ENCODE results near the gene PPP1R16B. TPM values are rescaled to one million over a fixed set of nuclear protein-coding genes. Genes with fewer than 3 reads are reported as not detected.

Gene PPP1R16B
- polyA plus RNA-seq, 4 donors, result 0.89 to 11.9 (median 3.7) TPM

- H3K27me3 ChIP-seq (ENCODE audit: control insufficient read depth in 3 of 3, insufficient read depth in 3 of 3, low read length in 3 of 3), result no peaks in the 10 kb centered on the region
- 93 to 96% (median 94%) methylated on average over 5 of the region's 5 CpGs for WGBS, 3 donors
- H3K4me1 ChIP-seq (ENCODE audit: control insufficient read depth in 3 of 3, insufficient read depth in 2 of 3, low read depth in 1 of 3, low read length in 2 of 3), result no peaks in the 10 kb centered on the region
- DNase-seq (no peak), FAIRE-seq (no peak)
- H3K27ac ChIP-seq (ENCODE audit: low read depth in 1 of 3, low read length in 2 of 3), result no peak overlapping the region
- H3K9me3 ChIP-seq (ENCODE audit: control insufficient read depth in 2 of 2, insufficient read depth in 1 of 2, low read depth in 1 of 2, low read length in 1 of 2), result no peaks in the 10 kb centered on the region
- H3K4me3 ChIP-seq (ENCODE audit: low read depth in 1 of 3, low read length in 3 of 3), result no peak overlapping the region
- peaks cover 0 to 3% (median 0%) of the 10 kb centered on the region in 3 donors for H3K36me3 ChIP-seq (ENCODE audit: control insufficient read depth in 3 of 3, insufficient read depth in 2 of 3, low read depth in 1 of 3, low read length in 3 of 3)
Observed at GRCh38 chr20:38934530-38934929, 129.0 kb downstream of the PPP1R16B start.

DNA sequence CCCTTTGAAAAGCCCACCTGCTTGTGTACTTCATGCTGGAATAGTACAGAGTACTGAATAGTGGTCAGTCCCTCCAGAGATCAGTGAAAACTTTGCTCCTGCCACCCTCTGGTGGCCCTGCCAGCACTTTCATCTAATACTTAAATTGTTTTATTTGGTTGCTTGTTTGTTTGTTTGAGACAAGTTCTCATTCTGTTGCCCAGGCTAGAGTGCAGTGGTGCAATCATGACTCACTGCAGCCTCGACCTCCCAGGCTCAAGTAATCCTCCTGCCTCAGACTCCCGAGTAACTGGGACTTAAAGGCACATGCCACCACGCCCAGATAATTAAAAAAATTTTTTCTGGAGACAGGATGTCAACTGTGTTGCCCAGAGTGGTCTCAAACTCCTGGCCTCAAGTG lies 129.8 kb downstream of the PPP1R16B start:
- peaks cover 0 to 3% (median 0%) of the 10 kb centered on the region in 3 donors for H3K36me3 ChIP-seq (ENCODE audit: control insufficient read depth in 3 of 3, insufficient read depth in 2 of 3, low read depth in 1 of 3, low read length in 3 of 3)
- H3K27ac ChIP-seq (ENCODE audit: low read depth in 1 of 3, low read length in 2 of 3), result no peak overlapping the region
- H3K27me3 ChIP-seq (ENCODE audit: control insufficient read depth in 3 of 3, insufficient read depth in 3 of 3, low read length in 3 of 3), result no peaks in the 10 kb centered on the region
- H3K4me1 ChIP-seq (ENCODE audit: control insufficient read depth in 3 of 3, insufficient read depth in 2 of 3, low read depth in 1 of 3, low read length in 2 of 3), result no peaks in the 10 kb centered on the region
- H3K4me3 ChIP-seq (ENCODE audit: low read depth in 1 of 3, low read length in 3 of 3), result no peak overlapping the region
- H3K9me3 ChIP-seq (ENCODE audit: control insufficient read depth in 2 of 2, insufficient read depth in 1 of 2, low read depth in 1 of 2, low read length in 1 of 2), result no peaks in the 10 kb centered on the region
- FAIRE-seq, result no peak
- no peak for DNase-seq
- 55 to 73% (median 66%) methylated on average over 3 of the region's 3 CpGs for WGBS, 3 donors

- no peak overlapping the region for H3K27ac ChIP-seq (ENCODE audit: low read depth in 1 of 3, low read length in 2 of 3)
- FAIRE-seq (no peak), DNase-seq (no peak)
- WGBS, 3 donors, result 75 to 95% (median 94%) methylated on average over 5 of the region's 5 CpGs
- H3K36me3 ChIP-seq (ENCODE audit: control insufficient read depth in 3 of 3, insufficient read depth in 2 of 3, low read depth in 1 of 3, low read length in 3 of 3), result peaks cover 0 to 3% (median 0%) of the 10 kb centered on the region in 3 donors
- H3K27me3 ChIP-seq (ENCODE audit: control insufficient read depth in 3 of 3, insufficient read depth in 3 of 3, low read length in 3 of 3), result no peaks in the 10 kb centered on the region
- H3K9me3 ChIP-seq (ENCODE audit: control insufficient read depth in 2 of 2, insufficient read depth in 1 of 2, low read depth in 1 of 2, low read length in 1 of 2), result no peaks in the 10 kb centered on the region
- H3K4me3 ChIP-seq (ENCODE audit: low read depth in 1 of 3, low read length in 3 of 3), result no peak overlapping the region
- no peaks in the 10 kb centered on the region for H3K4me1 ChIP-seq (ENCODE audit: control insufficient read depth in 3 of 3, insufficient read depth in 2 of 3, low read depth in 1 of 3, low read length in 2 of 3)
Observed at GRCh38 chr20:38935967-38936407, 130.5 kb downstream of the PPP1R16B start.

- Histone ChIP-seq H3K27ac (ENCODE audit: low read depth in 1 of 3, low read length in 2 of 3) (no peak overlapping the region), H3K4me1 (ENCODE audit: control insufficient read depth in 3 of 3, insufficient read depth in 2 of 3, low read depth in 1 of 3, low read length in 2 of 3) (no peaks in the 10 kb centered on the region), H3K36me3 (ENCODE audit: control insufficient read depth in 3 of 3, insufficient read depth in 2 of 3, low read depth in 1 of 3, low read length in 3 of 3) (peaks cover 0 to 3% (median 0%) of the 10 kb centered on the region in 3 donors), H3K9me3 (ENCODE audit: control insufficient read depth in 2 of 2, insufficient read depth in 1 of 2, low read depth in 1 of 2, low read length in 1 of 2) (no peaks in the 10 kb centered on the region), H3K4me3 (ENCODE audit: low read depth in 1 of 3, low read length in 3 of 3) (no peak overlapping the region), H3K27me3 (ENCODE audit: control insufficient read depth in 3 of 3, insufficient read depth in 3 of 3, low read length in 3 of 3) (no peaks in the 10 kb centered on the region)
- FAIRE-seq (no peak), DNase-seq (no peak)
- 93 to 99% (median 97%) methylated on average over 5 of the region's 5 CpGs for WGBS, 3 donors
Observed at GRCh38 chr20:38937000-38937399, 131.5 kb downstream of the PPP1R16B start.

GRCh38 chr20:38937978-38938473 lies 132.5 kb downstream of the PPP1R16B start:
- H3K27me3 ChIP-seq (ENCODE audit: control insufficient read depth in 3 of 3, insufficient read depth in 3 of 3, low read length in 3 of 3), result no peaks in the 10 kb centered on the region
- no peak overlapping the region for H3K27ac ChIP-seq (ENCODE audit: low read depth in 1 of 3, low read length in 2 of 3)
- no peaks in the 10 kb centered on the region for H3K4me1 ChIP-seq (ENCODE audit: control insufficient read depth in 3 of 3, insufficient read depth in 2 of 3, low read depth in 1 of 3, low read length in 2 of 3)
- no peaks in the 10 kb centered on the region for H3K9me3 ChIP-seq (ENCODE audit: control insufficient read depth in 2 of 2, insufficient read depth in 1 of 2, low read depth in 1 of 2, low read length in 1 of 2)
- DNase-seq, result no peak
- WGBS, 3 donors, result 87 to 89% (median 88%) methylated on average over 7 of the region's 7 CpGs
- H3K36me3 ChIP-seq (ENCODE audit: control insufficient read depth in 3 of 3, insufficient read depth in 2 of 3, low read depth in 1 of 3, low read length in 3 of 3), result peaks cover 0 to 3% (median 0%) of the 10 kb centered on the region in 3 donors
- H3K4me3 ChIP-seq (ENCODE audit: low read depth in 1 of 3, low read length in 3 of 3), result no peak overlapping the region
- no peak for FAIRE-seq

DNA sequence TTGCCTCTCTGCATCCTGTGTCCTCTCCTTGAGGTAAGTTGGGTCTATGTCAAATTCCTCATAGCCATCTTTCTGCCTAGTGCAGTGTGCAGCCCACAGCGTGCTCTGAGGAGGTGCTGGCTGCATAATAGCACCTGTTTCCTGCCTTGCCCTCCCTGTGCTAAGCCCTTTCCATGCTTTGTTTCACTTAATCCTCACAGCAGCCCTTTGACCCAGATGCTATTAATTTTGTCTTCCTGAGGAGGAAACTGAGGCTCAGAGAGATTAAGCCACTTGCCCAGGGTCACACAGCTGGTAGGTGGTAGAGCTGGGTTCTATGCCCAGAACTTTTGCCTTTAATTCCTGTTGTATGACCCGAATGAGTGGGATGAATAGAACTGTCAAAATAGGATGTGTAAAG lies 134.2 kb downstream of the PPP1R16B start:
- no peak for DNase-seq
- Histone ChIP-seq H3K4me3 (ENCODE audit: low read depth in 1 of 3, low read length in 3 of 3) (no peak overlapping the region), H3K4me1 (ENCODE audit: control insufficient read depth in 3 of 3, insufficient read depth in 2 of 3, low read depth in 1 of 3, low read length in 2 of 3) (no peaks in the 10 kb centered on the region), H3K27me3 (ENCODE audit: control insufficient read depth in 3 of 3, insufficient read depth in 3 of 3, low read length in 3 of 3) (no peaks in the 10 kb centered on the region), H3K9me3 (ENCODE audit: control insufficient read depth in 2 of 2, insufficient read depth in 1 of 2, low read depth in 1 of 2, low read length in 1 of 2) (no peaks in the 10 kb centered on the region), H3K27ac (ENCODE audit: low read depth in 1 of 3, low read length in 2 of 3) (no peak overlapping the region), H3K36me3 (ENCODE audit: control insufficient read depth in 3 of 3, insufficient read depth in 2 of 3, low read depth in 1 of 3, low read length in 3 of 3) (peaks cover 0 to 3% (median 0%) of the 10 kb centered on the region in 3 donors)
- no peak for FAIRE-seq
- WGBS, 3 donors, result 86 to 98% (median 90%) methylated on average over 2 of the region's 2 CpGs

DNA sequence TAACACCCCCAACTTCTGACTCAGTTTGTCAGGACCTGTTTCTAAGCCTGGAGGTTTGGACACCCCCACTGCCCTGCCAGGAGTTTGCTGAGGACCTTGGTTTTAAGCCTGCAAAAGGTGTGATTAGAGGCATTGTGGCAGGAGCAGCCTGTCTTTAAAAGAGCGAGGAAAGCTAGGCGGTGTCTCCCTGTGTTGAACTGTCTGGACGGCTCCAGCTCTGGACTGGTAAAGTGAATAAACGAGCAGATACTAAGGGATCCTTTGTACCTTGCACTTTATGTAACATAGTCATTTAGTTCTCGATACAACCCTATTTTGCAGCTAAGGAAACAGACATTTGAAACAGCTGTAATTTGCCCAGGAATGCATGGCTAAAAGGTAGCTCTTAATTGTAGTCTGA lies 135.1 kb downstream of the PPP1R16B start:
- Histone ChIP-seq H3K4me3 (ENCODE audit: low read depth in 1 of 3, low read length in 3 of 3) (no peak overlapping the region), H3K9me3 (ENCODE audit: control insufficient read depth in 2 of 2, insufficient read depth in 1 of 2, low read depth in 1 of 2, low read length in 1 of 2) (no peaks in the 10 kb centered on the region), H3K36me3 (ENCODE audit: control insufficient read depth in 3 of 3, insufficient read depth in 2 of 3, low read depth in 1 of 3, low read length in 3 of 3) (peaks cover 0 to 5% (median 0%) of the 10 kb centered on the region in 3 donors), H3K27ac (ENCODE audit: low read depth in 1 of 3, low read length in 2 of 3) (no peak overlapping the region), H3K4me1 (ENCODE audit: control insufficient read depth in 3 of 3, insufficient read depth in 2 of 3, low read depth in 1 of 3, low read length in 2 of 3) (no peaks in the 10 kb centered on the region), H3K27me3 (ENCODE audit: control insufficient read depth in 3 of 3, insufficient read depth in 3 of 3, low read length in 3 of 3) (no peaks in the 10 kb centered on the region)
- FAIRE-seq (no peak), DNase-seq (no peak)
- 88 to 90% (median 89%) methylated on average over 5 of the region's 5 CpGs for WGBS, 3 donors

DNA sequence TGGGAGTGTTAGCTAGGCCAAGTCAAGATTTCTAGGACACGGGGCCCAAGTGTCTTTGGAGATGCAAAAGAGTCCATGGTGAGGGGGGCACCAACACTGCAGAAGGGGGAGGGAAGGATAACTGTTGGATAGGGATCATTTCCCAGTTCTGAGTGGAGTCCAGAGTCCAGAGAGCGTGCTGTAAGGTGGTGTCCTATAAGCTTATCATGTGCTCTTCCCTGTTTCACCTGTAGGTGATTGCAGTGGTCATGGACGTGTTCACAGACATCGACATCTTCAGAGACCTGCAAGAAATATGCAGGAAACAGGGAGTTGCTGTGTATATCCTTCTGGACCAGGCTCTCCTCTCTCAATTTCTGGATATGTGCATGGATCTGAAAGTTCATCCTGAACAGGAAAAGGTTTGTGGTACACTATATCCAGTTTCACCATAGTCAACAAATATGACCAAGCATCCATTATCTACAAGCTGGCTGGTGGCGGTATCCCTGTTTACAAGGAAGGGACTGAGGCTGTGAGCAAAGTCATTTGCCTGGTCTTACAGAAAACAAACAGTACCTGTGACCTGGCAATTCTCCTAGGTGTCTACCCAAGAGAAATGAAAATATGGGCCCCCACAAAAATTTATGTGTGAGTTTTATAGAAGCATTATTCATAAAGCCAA lies 136.4 kb downstream of the PPP1R16B start:
- H3K36me3 ChIP-seq (ENCODE audit: control insufficient read depth in 3 of 3, insufficient read depth in 2 of 3, low read depth in 1 of 3, low read length in 3 of 3), result peaks cover 0 to 5% (median 0%) of the 10 kb centered on the region in 3 donors
- no peaks in the 10 kb centered on the region for H3K27me3 ChIP-seq (ENCODE audit: control insufficient read depth in 3 of 3, insufficient read depth in 3 of 3, low read length in 3 of 3)
- H3K4me1 ChIP-seq (ENCODE audit: control insufficient read depth in 3 of 3, insufficient read depth in 2 of 3, low read depth in 1 of 3, low read length in 2 of 3), result no peaks in the 10 kb centered on the region
- H3K9me3 ChIP-seq (ENCODE audit: control insufficient read depth in 2 of 2, insufficient read depth in 1 of 2, low read depth in 1 of 2, low read length in 1 of 2), result no peaks in the 10 kb centered on the region
- WGBS, 3 donors, result 66 to 85% (median 73%) methylated on average over 5 of the region's 5 CpGs
- no peak overlapping the region for H3K27ac ChIP-seq (ENCODE audit: low read depth in 1 of 3, low read length in 2 of 3)
- DNase-seq (peak; percentile 53 to 63), FAIRE-seq (no peak)
- H3K4me3 ChIP-seq (ENCODE audit: low read depth in 1 of 3, low read length in 3 of 3), result no peak overlapping the region

- Histone ChIP-seq H3K27ac (ENCODE audit: low read depth in 1 of 3, low read length in 2 of 3) (no peak overlapping the region), H3K4me3 (ENCODE audit: low read depth in 1 of 3, low read length in 3 of 3) (no peak overlapping the region), H3K27me3 (ENCODE audit: control insufficient read depth in 3 of 3, insufficient read depth in 3 of 3, low read length in 3 of 3) (no peaks in the 10 kb centered on the region), H3K9me3 (ENCODE audit: control insufficient read depth in 2 of 2, insufficient read depth in 1 of 2, low read depth in 1 of 2, low read length in 1 of 2) (no peaks in the 10 kb centered on the region), H3K4me1 (ENCODE audit: control insufficient read depth in 3 of 3, insufficient read depth in 2 of 3, low read depth in 1 of 3, low read length in 2 of 3) (no peaks in the 10 kb centered on the region), H3K36me3 (ENCODE audit: control insufficient read depth in 3 of 3, insufficient read depth in 2 of 3, low read depth in 1 of 3, low read length in 3 of 3) (peaks cover 0 to 4% (median 0%) of the 10 kb centered on the region in 3 donors)
- DNase-seq, result no peak
- WGBS, 3 donors, result 76 to 97% (median 95%) methylated on average over 3 of the region's 3 CpGs
- no peak for FAIRE-seq
Observed at GRCh38 chr20:38945012-38945411, 139.5 kb downstream of the PPP1R16B start.

Data from small intestine (tissue), 7 donors.